ENCODE results near the gene SPTAN1. TPM values are rescaled to one million over a fixed set of nuclear protein-coding genes. Genes with fewer than 3 reads are reported as not detected.
A peak's percentile ranks its signal among the peaks of the same experiment; 100 is the strongest.
"Not testable (repeated sequence)": the region's sequence is repeated elsewhere in the genome, so short reads cannot be mapped to it uniquely, and the experiment has no call there.

Gene SPTAN1
- total RNA-seq, 1 donor from 2014 or later = 810 TPM

DNA sequence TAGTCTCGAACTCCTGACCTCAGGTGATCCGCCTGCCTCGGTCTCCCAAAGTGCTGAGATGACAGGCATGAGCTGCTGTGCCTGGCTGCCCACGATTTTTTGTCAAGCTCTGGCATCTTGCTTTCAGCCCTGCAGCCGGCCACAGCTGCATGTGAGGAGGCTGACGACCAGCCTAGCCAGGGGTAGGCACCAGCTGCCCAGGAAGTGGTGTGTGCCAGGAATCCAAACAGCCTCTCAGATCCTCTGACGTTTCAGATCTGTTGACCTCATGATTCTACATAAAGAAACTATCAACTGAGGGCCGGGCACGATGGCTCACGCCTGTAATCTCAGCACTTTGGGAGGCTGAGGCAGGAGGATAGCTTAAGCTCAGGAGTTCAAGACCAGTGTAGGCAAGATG, 85.3 kb downstream of the SPTAN1 start:
- no peak overlapping the region for H3K4me3 Mint-ChIP-seq (ENCODE audit: unreplicated experiment)
- peaks cover 6% of the 10 kb centered on the region for H3K27me3 Mint-ChIP-seq (ENCODE audit: unreplicated experiment)
- H3K36me3 Mint-ChIP-seq (ENCODE audit: low read depth, unreplicated experiment) = peaks cover 13% of the 10 kb centered on the region
- H3K27ac Mint-ChIP-seq (ENCODE audit: unreplicated experiment) = no peak overlapping the region
- no peak for DNase-seq (ENCODE audit: low spot score)
- no peaks in the 10 kb centered on the region for H3K9me3 Mint-ChIP-seq (ENCODE audit: unreplicated experiment)
- H3K4me1 Mint-ChIP-seq (ENCODE audit: unreplicated experiment) = peaks cover under 1% of the 10 kb centered on the region
- TF ChIP-seq CTCF (IDR thresholded peaks at IDR 0.05; ENCODE audit: unreplicated experiment) = no peak

GRCh38 chr9:128638580-128638979, 86.2 kb downstream of the SPTAN1 start:
- peaks cover 9% of the 10 kb centered on the region for H3K36me3 Mint-ChIP-seq (ENCODE audit: low read depth, unreplicated experiment)
- no peak overlapping the region for H3K4me3 Mint-ChIP-seq (ENCODE audit: unreplicated experiment)
- DNase-seq (ENCODE audit: low spot score) = no peak
- H3K27me3 Mint-ChIP-seq (ENCODE audit: unreplicated experiment) = peaks cover 6% of the 10 kb centered on the region
- TF ChIP-seq CTCF (IDR thresholded peaks at IDR 0.05; ENCODE audit: unreplicated experiment) = no peak
- no peak overlapping the region for H3K27ac Mint-ChIP-seq (ENCODE audit: unreplicated experiment)
- no peaks in the 10 kb centered on the region for H3K9me3 Mint-ChIP-seq (ENCODE audit: unreplicated experiment)
- H3K4me1 Mint-ChIP-seq (ENCODE audit: unreplicated experiment) = peaks cover 6% of the 10 kb centered on the region

- peaks cover 9% of the 10 kb centered on the region for H3K36me3 Mint-ChIP-seq (ENCODE audit: low read depth, unreplicated experiment)
- no peaks in the 10 kb centered on the region for H3K9me3 Mint-ChIP-seq (ENCODE audit: unreplicated experiment)
- no peak for TF ChIP-seq CTCF (IDR thresholded peaks at IDR 0.05; ENCODE audit: unreplicated experiment)
- peaks cover 6% of the 10 kb centered on the region for H3K27me3 Mint-ChIP-seq (ENCODE audit: unreplicated experiment)
- no peak for DNase-seq (ENCODE audit: low spot score)
- H3K27ac Mint-ChIP-seq (ENCODE audit: unreplicated experiment) = no peak overlapping the region
- no peak overlapping the region for H3K4me3 Mint-ChIP-seq (ENCODE audit: unreplicated experiment)
- H3K4me1 Mint-ChIP-seq (ENCODE audit: unreplicated experiment) = peaks cover 6% of the 10 kb centered on the region
These were observed 88.2 kb downstream of the SPTAN1 start for GRCh38 chr9:128640603-128641002.

- no peak for DNase-seq (ENCODE audit: low spot score)
- Mint-ChIP-seq H3K4me3 (ENCODE audit: unreplicated experiment) (peak overlapping the region; percentile 60), H3K9me3 (ENCODE audit: unreplicated experiment) (no peaks in the 10 kb centered on the region), H3K4me1 (ENCODE audit: unreplicated experiment) (peaks cover 6% of the 10 kb centered on the region), H3K27me3 (ENCODE audit: unreplicated experiment) (peaks cover 6% of the 10 kb centered on the region), H3K36me3 (ENCODE audit: low read depth, unreplicated experiment) (peaks cover 9% of the 10 kb centered on the region), H3K27ac (ENCODE audit: unreplicated experiment) (peak overlapping the region; percentile 75)
- no peak for TF ChIP-seq CTCF (IDR thresholded peaks at IDR 0.05; ENCODE audit: unreplicated experiment)
These were observed 90.4 kb downstream of the SPTAN1 start for GRCh38 chr9:128642675-128643245.

DNA sequence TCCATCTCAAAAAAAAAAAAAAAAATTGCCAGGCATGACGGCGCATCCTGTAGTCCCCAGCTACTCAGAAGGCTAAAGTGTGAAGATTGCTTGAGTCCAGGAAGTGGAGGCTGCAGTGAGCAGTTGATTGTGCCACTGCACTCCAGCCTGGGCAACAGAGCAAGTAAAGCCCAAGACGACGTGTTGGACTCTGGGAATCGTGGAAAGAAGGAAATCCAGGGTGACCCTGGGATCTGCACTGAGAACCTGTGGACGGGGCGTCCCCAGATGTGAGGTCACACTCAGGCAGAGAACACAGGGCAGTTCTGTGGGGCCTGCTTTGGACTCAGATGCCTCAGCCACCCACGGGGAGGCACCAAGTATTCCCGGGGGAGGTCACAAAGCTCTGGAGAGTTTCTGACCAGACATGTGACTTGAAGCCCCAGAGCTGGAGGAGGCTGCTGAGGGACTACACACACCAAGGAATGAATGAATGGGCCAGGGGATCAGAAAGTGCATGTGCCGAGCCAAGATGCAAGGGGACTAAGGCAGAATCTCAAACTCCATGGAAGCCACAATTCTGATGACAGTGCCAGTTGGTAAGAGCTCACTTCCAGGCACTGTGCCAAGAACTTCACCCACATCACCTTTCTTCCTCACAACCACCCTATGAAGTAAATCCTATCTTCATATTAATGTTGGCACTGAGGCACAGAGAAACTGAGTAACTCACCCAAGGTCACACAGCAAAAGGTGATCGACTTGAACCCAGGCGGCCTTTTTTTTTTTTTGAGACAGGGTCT, 91.3 kb downstream of the SPTAN1 start:
- Mint-ChIP-seq H3K27ac (ENCODE audit: unreplicated experiment) (peak overlapping the region; percentile 30), H3K4me3 (ENCODE audit: unreplicated experiment) (no peak overlapping the region), H3K9me3 (ENCODE audit: unreplicated experiment) (no peaks in the 10 kb centered on the region), H3K36me3 (ENCODE audit: low read depth, unreplicated experiment) (peaks cover 6% of the 10 kb centered on the region), H3K4me1 (ENCODE audit: unreplicated experiment) (peaks cover 6% of the 10 kb centered on the region), H3K27me3 (ENCODE audit: unreplicated experiment) (peaks cover 5% of the 10 kb centered on the region)
- no peak for DNase-seq (ENCODE audit: low spot score)
- no peak for TF ChIP-seq CTCF (IDR thresholded peaks at IDR 0.05; ENCODE audit: unreplicated experiment)

DNA sequence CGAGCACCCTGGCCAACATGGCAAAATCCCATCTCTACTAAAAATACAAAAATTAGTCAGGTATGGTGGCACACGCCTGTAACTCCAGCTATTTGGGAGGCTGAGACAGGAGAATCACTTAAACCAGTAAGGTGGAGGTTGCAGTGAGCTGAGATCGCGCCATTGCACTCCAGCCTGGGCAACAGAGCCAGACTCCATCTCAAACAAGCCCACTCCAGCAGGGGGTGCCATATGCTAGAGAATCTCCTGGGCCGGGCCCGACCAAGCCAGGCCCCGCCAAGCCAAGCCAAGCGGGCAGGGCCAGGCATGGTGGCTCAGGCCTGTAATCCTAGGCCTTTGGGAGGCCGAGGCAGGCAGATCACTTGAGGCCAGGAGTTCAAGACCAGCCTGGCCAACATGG, 95.8 kb downstream of the SPTAN1 start:
- DNase-seq (ENCODE audit: low spot score) = peak; percentile 70
- not testable (repeated sequence) for H3K27ac Mint-ChIP-seq (ENCODE audit: unreplicated experiment); H3K4me3 Mint-ChIP-seq (ENCODE audit: unreplicated experiment); H3K36me3 Mint-ChIP-seq (ENCODE audit: low read depth, unreplicated experiment); H3K4me1 Mint-ChIP-seq (ENCODE audit: unreplicated experiment); H3K27me3 Mint-ChIP-seq (ENCODE audit: unreplicated experiment); H3K9me3 Mint-ChIP-seq (ENCODE audit: unreplicated experiment)
